Measurements from ENCODE around the gene AP4M1.

DNA sequence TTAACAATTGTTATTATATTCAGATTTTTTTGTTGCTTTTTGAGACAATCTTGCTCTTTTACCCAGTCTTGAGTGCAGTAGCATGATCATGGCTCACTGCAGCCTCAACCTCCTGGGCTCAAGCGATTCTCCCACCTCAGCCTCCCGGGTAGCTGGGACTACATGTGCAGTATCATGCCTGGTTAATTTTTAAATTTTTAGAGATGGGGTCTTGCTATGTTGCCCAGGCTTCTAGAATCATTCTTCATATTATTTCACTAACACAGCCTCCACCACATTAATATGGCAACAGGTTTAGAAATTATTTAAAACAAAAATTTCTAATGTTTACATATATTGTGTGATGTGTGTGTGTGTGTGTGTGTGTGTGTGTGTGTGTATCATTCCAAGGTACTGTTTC lies 45.8 kb downstream of the AP4M1 start:
- no peak for TF ChIP-seq POLR2A (IDR thresholded peaks at IDR 0.05)
- TF ChIP-seq, protein P1, sequence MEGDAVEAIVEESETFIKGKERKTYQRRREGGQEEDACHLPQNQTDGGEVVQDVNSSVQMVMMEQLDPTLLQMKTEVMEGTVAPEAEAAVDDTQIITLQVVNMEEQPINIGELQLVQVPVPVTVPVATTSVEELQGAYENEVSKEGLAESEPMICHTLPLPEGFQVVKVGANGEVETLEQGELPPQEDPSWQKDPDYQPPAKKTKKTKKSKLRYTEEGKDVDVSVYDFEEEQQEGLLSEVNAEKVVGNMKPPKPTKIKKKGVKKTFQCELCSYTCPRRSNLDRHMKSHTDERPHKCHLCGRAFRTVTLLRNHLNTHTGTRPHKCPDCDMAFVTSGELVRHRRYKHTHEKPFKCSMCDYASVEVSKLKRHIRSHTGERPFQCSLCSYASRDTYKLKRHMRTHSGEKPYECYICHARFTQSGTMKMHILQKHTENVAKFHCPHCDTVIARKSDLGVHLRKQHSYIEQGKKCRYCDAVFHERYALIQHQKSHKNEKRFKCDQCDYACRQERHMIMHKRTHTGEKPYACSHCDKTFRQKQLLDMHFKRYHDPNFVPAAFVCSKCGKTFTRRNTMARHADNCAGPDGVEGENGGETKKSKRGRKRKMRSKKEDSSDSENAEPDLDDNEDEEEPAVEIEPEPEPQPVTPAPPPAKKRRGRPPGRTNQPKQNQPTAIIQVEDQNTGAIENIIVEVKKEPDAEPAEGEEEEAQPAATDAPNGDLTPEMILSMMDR (IDR thresholded peaks at IDR 0.05) = no peak
